Measurements from ENCODE around the gene SORCS2.

SORCS2 gene

DNA sequence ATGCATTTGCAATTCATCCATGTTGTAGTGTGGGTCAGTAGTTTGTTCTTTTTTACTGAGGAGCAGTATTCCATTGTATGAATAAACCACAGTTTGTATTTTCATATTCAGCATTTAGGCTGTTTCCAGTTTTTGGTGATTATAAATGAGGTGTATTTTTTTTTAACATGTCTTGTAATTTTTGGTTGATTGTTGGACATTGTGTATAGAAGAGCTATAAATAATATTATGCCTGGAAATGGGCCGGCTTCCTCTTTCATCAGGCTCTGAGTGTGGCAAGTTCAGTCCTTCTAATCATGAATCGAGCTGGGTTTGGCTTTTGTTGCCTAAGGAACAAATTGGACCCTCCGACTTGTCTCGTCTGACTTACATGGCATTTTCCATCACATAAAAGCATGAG, 126.7 kb downstream of the SORCS2 start:
- peaks cover 8 to 14% of the 10 kb centered on the region in 2 donors for H3K9me3 ChIP-seq (ENCODE audit: control insufficient read depth in 2 of 2, low read length in 2 of 2)
- peaks cover 0 to 2% of the 10 kb centered on the region in 2 donors for H3K27me3 ChIP-seq (ENCODE audit: control insufficient read depth in 1 of 2, insufficient read depth in 2 of 2, low read length in 2 of 2)
- no peaks in the 10 kb centered on the region for H3K36me3 ChIP-seq (ENCODE audit: control insufficient read depth in 2 of 2, insufficient read depth in 2 of 2, low read length in 2 of 2)
- no peak overlapping the region for H3K27ac ChIP-seq (ENCODE audit: low read length)
- no peak overlapping the region for H3K4me3 ChIP-seq (ENCODE audit: low read length in 2 of 2)
- peaks cover 2% of the 10 kb centered on the region for H3K4me1 ChIP-seq (ENCODE audit: control insufficient read depth, insufficient read depth, low read length)
- H3K9ac ChIP-seq (ENCODE audit: low read length in 2 of 2) = no peak overlapping the region

DNA sequence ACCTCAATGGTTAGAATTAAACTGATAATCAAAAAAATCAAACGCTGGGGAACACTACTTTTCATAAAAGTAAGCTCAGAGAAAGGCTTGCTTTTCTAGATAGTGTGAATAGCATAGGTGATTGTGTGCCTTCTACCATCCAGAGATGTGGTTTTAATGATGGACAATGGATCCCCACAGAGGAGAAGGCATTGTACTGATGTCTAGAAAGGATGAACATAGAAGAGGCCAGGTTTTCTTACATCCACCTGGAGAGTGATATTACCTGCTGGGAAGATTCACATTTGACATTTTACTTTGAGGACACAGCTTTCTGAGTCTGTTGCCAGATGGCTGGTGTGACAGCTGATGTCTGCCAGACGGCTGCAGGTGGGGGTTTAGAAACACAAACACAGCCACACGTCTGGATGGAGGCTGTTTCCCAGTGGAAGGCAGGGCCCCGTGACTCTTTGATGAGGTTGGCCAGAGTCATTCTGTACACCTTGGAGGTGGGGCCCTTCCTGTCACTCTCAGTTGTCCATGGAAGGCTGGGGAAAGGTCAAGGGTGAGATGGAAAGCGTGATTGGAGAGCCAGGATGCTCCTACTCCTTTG, 128.0 kb downstream of the SORCS2 start:
- Histone ChIP-seq H3K4me1 (ENCODE audit: control insufficient read depth, insufficient read depth, low read length) (peaks cover 2% of the 10 kb centered on the region), H3K9ac (ENCODE audit: low read length in 2 of 2) (no peak overlapping the region), H3K36me3 (ENCODE audit: control insufficient read depth in 2 of 2, insufficient read depth in 2 of 2, low read length in 2 of 2) (no peaks in the 10 kb centered on the region), H3K27me3 (ENCODE audit: control insufficient read depth in 1 of 2, insufficient read depth in 2 of 2, low read length in 2 of 2) (peaks cover 0 to 2% of the 10 kb centered on the region in 2 donors), H3K9me3 (ENCODE audit: control insufficient read depth in 2 of 2, low read length in 2 of 2) (peaks cover 8 to 14% of the 10 kb centered on the region in 2 donors), H3K27ac (ENCODE audit: low read length) (no peak overlapping the region), H3K4me3 (ENCODE audit: low read length in 2 of 2) (no peak overlapping the region)

DNA sequence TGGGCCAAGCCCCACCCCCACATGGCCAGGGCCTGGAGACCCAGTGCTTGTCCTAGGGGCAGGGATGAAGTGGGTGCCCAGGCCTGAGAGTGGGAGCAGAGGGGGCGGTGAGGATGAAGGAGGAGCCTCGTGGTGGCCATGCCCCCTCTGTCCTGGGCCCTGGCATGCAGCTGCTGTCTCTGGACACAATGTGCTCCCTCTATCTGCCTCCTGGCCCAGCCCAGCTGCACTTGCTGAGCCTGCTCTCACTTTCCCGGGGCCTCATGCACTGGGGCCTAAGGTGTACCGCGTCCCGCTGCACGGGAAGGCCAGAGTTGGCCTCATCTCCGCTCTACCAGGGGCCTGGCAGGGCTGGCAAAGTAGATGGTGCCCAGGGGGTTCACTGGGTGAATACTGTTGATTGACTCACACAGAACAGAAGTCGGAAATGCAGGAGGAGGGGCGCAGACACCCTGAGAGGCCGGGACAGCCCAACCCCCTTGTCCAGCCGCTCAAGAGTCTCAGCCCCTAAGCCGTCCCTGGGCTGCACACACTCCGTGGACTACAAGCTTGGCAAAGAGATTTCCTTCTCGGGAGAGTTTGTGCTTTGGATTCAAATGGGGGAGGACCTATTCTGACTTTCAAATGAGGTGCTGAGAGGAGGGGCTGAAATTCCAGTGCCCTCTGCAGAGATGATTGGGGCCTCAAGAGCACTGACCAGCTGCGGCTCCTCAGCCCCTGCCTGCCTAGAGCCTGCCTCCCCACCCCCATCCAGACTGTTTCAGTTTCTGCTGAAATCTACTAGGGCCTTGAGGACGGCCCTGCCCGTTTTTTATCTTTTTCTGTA, 130.0 kb downstream of the SORCS2 start:
- Histone ChIP-seq H3K27ac (ENCODE audit: low read length) (no peak overlapping the region), H3K9ac (ENCODE audit: low read length in 2 of 2) (no peak overlapping the region), H3K9me3 (ENCODE audit: control insufficient read depth in 2 of 2, low read length in 2 of 2) (peaks cover 8 to 14% of the 10 kb centered on the region in 2 donors), H3K27me3 (ENCODE audit: control insufficient read depth in 1 of 2, insufficient read depth in 2 of 2, low read length in 2 of 2) (peaks cover 0 to 2% of the 10 kb centered on the region in 2 donors), H3K4me1 (ENCODE audit: control insufficient read depth, insufficient read depth, low read length) (peaks cover 11% of the 10 kb centered on the region), H3K36me3 (ENCODE audit: control insufficient read depth in 2 of 2, insufficient read depth in 2 of 2, low read length in 2 of 2) (no peaks in the 10 kb centered on the region), H3K4me3 (ENCODE audit: low read length in 2 of 2) (no peak overlapping the region)

DNA sequence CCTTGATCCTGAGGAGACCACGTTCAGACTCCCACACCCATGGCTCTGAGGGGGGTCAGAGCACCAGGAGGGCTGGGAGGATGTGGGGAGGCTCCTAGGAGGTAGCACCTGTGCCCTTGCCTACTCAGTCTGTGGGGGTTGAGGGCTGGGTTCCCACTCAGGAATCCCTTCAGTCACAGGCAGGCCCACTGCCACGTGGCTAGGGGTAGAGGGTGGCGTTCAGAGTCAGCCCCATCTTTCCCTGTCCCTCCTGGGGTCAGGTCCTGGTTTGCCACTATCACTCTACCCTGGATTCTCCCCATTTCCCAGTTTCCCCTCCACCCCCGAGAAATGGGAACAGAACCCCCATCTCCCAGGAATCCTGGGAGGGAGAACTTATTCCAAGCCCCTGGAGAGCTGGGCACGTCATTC, 131.1 kb downstream of the SORCS2 start:
- no peak overlapping the region for H3K4me3 ChIP-seq (ENCODE audit: low read length in 2 of 2)
- peaks cover 6 to 7% of the 10 kb centered on the region in 2 donors for H3K9me3 ChIP-seq (ENCODE audit: control insufficient read depth in 2 of 2, low read length in 2 of 2)
- no peaks in the 10 kb centered on the region for H3K36me3 ChIP-seq (ENCODE audit: control insufficient read depth in 2 of 2, insufficient read depth in 2 of 2, low read length in 2 of 2)
- H3K27me3 ChIP-seq (ENCODE audit: control insufficient read depth in 1 of 2, insufficient read depth in 2 of 2, low read length in 2 of 2) = peaks cover 0 to 2% of the 10 kb centered on the region in 2 donors
- H3K27ac ChIP-seq (ENCODE audit: low read length) = no peak overlapping the region
- peaks cover 12% of the 10 kb centered on the region for H3K4me1 ChIP-seq (ENCODE audit: control insufficient read depth, insufficient read depth, low read length)
- H3K9ac ChIP-seq (ENCODE audit: low read length in 2 of 2) = no peak overlapping the region

DNA sequence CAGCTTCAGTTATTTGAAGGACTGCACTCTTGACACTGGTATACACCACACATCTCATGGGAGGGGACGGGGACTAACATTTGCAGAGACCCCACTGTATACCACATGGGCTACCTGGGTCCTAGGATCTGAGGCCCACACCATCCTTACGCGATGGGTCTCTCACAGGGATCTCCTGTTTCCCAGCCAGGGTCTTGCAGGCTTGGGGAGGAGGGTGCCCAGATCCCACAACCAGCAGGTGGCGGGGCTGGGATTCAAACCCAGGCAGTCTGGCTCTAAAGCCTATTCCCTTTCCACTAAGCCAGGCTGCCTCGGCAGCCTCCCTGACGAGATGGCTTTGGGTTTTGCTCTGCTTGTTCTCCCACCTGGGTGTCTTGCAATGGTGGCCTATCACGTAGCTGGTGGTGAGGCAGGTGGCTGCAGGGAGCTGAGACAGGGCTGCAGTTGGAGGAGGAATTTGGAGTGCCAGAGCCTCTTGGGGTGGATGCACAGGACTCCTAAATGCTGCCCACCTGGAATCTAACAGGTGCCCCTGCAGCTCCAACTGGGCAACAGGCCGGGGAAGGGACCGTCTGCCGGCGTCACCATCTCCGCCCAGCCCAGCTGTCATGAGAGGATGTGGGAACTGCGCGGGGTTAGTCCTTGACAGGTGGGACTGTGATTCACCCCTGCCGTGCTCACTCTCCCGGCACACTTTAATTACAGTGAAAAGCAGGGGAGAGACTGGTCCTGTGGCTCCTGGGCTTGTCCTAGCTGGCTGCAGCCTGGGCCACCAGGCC, 131.7 kb downstream of the SORCS2 start:
- peaks cover 16% of the 10 kb centered on the region for H3K4me1 ChIP-seq (ENCODE audit: control insufficient read depth, insufficient read depth, low read length)
- no peak overlapping the region for H3K27ac ChIP-seq (ENCODE audit: low read length)
- peaks cover 0 to 2% of the 10 kb centered on the region in 2 donors for H3K27me3 ChIP-seq (ENCODE audit: control insufficient read depth in 1 of 2, insufficient read depth in 2 of 2, low read length in 2 of 2)
- H3K9me3 ChIP-seq (ENCODE audit: control insufficient read depth in 2 of 2, low read length in 2 of 2) = peaks cover 2 to 5% of the 10 kb centered on the region in 2 donors
- no peak overlapping the region for H3K9ac ChIP-seq (ENCODE audit: low read length in 2 of 2)
- H3K36me3 ChIP-seq (ENCODE audit: control insufficient read depth in 2 of 2, insufficient read depth in 2 of 2, low read length in 2 of 2) = no peaks in the 10 kb centered on the region
- H3K4me3 ChIP-seq (ENCODE audit: low read length in 2 of 2) = no peak overlapping the region

DNA sequence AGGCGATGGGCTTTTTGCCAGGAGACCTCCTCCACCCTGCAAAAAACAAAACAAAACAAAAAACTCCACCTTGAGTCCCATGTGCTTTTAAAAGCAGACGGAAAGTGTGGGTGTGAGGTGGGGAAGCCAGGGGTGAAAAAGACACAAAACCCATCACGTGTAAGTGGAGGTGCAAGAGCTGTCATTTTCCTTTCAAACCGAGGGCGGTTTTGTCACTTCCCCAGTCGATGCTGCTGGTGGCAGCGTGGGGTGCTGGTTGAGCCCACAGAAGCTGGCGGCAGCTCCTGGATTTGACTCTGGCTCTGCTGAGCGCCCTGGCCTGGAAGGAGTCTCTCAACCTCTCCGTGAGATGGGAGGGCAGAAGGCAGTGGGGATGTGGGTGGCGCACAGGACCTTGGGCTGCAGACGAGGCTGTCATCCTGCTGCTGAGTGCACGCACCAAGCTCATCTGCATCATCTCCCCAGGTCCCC, 132.3 kb downstream of the SORCS2 start:
- Histone ChIP-seq H3K9me3 (ENCODE audit: control insufficient read depth in 2 of 2, low read length in 2 of 2) (no peaks in the 10 kb centered on the region), H3K4me3 (ENCODE audit: low read length in 2 of 2) (no peak overlapping the region), H3K27ac (ENCODE audit: low read length) (no peak overlapping the region), H3K4me1 (ENCODE audit: control insufficient read depth, insufficient read depth, low read length) (peaks cover 21% of the 10 kb centered on the region), H3K27me3 (ENCODE audit: control insufficient read depth in 1 of 2, insufficient read depth in 2 of 2, low read length in 2 of 2) (peaks cover 0 to 2% of the 10 kb centered on the region in 2 donors), H3K36me3 (ENCODE audit: control insufficient read depth in 2 of 2, insufficient read depth in 2 of 2, low read length in 2 of 2) (no peaks in the 10 kb centered on the region), H3K9ac (ENCODE audit: low read length in 2 of 2) (no peak overlapping the region)

DNA sequence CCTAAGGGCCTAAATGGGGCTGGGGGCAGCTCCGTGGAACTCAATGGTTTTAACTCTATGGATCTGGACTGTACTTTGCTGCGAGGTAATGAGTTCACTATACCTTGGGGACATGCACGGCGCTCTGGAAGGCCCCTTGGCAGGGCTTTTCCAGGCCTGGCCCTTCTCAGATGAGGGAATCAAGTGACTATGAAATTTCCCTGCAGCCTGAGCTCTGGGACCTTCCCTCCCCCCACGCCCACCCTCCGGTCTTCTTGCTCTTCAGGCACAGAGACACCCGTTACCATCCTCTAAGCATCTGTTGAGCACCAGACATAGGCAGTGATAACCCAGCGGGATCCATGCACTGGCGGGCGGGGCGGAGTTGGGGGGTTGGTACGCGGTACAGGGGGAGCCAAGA, 133.2 kb downstream of the SORCS2 start:
- no peak overlapping the region for H3K4me3 ChIP-seq (ENCODE audit: low read length in 2 of 2)
- H3K9ac ChIP-seq (ENCODE audit: low read length in 2 of 2) = no peak overlapping the region
- peaks cover 21% of the 10 kb centered on the region for H3K4me1 ChIP-seq (ENCODE audit: control insufficient read depth, insufficient read depth, low read length)
- no peak overlapping the region for H3K27ac ChIP-seq (ENCODE audit: low read length)
- H3K27me3 ChIP-seq (ENCODE audit: control insufficient read depth in 1 of 2, insufficient read depth in 2 of 2, low read length in 2 of 2) = peaks cover 0 to 2% of the 10 kb centered on the region in 2 donors
- H3K9me3 ChIP-seq (ENCODE audit: control insufficient read depth in 2 of 2, low read length in 2 of 2) = no peaks in the 10 kb centered on the region
- H3K36me3 ChIP-seq (ENCODE audit: control insufficient read depth in 2 of 2, insufficient read depth in 2 of 2, low read length in 2 of 2) = no peaks in the 10 kb centered on the region

DNA sequence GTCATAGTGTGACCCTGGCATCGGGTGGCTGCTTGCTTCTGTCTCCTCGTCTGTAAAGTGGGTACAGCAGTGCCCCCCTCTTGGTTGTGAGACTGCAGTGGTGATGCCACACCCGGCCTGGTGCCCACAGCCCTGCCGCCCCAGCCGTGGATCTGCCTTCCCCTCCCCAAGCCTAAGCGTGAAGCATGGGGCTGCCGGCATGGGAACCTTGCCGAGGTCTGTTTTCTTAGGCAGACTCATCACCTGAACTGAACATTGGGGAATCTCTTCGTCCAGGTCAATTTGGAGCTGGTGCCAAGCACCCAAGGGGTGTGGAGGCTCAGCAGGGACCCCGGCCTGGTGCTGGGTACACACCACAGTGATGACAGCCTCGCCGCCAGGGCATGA, 134.0 kb downstream of the SORCS2 start:
- H3K27me3 ChIP-seq (ENCODE audit: control insufficient read depth in 1 of 2, insufficient read depth in 2 of 2, low read length in 2 of 2) = peaks cover 0 to 2% of the 10 kb centered on the region in 2 donors
- no peak overlapping the region for H3K4me3 ChIP-seq (ENCODE audit: low read length in 2 of 2)
- no peak overlapping the region for H3K9ac ChIP-seq (ENCODE audit: low read length in 2 of 2)
- H3K4me1 ChIP-seq (ENCODE audit: control insufficient read depth, insufficient read depth, low read length) = peaks cover 21% of the 10 kb centered on the region
- no peaks in the 10 kb centered on the region for H3K36me3 ChIP-seq (ENCODE audit: control insufficient read depth in 2 of 2, insufficient read depth in 2 of 2, low read length in 2 of 2)
- H3K27ac ChIP-seq (ENCODE audit: low read length) = no peak overlapping the region
- no peaks in the 10 kb centered on the region for H3K9me3 ChIP-seq (ENCODE audit: control insufficient read depth in 2 of 2, low read length in 2 of 2)

DNA sequence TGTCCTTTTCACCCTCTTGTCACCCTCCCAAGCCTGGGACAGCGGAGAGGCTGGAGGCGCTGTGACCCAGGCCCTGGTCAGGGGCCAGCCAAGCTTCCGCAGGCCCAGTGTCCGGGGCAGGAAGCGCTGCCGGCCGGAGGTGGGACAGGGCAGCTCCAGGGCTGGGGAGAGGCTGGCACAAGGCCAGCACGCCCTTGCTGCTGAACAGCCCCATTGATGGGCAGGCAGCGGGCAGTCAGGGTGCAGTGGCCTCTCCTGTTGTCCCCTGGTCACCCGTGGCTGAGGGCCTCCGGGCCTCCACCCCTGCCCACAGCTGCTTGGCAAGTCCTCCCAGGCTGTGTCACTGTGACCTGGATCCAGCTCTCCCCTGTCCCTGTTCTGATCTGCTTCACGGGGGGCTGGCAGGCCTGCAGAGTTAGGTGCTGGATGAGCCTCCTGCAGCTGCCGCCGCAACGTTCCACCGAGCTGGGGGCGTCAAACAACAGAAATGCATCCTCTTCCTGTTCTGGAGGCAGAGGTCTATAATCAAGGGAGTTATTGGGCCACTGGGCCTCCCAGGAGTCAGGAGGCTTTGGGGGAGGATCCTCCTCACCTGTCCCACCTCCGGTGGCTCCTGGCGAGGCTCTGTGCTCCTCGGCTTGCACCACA, 134.5 kb downstream of the SORCS2 start:
- Histone ChIP-seq H3K4me1 (ENCODE audit: control insufficient read depth, insufficient read depth, low read length) (peaks cover 22% of the 10 kb centered on the region), H3K36me3 (ENCODE audit: control insufficient read depth in 2 of 2, insufficient read depth in 2 of 2, low read length in 2 of 2) (no peaks in the 10 kb centered on the region), H3K4me3 (ENCODE audit: low read length in 2 of 2) (no peak overlapping the region), H3K9ac (ENCODE audit: low read length in 2 of 2) (no peak overlapping the region), H3K27me3 (ENCODE audit: control insufficient read depth in 1 of 2, insufficient read depth in 2 of 2, low read length in 2 of 2) (peaks cover 0 to 2% of the 10 kb centered on the region in 2 donors), H3K27ac (ENCODE audit: low read length) (no peak overlapping the region), H3K9me3 (ENCODE audit: control insufficient read depth in 2 of 2, low read length in 2 of 2) (no peaks in the 10 kb centered on the region)

DNA sequence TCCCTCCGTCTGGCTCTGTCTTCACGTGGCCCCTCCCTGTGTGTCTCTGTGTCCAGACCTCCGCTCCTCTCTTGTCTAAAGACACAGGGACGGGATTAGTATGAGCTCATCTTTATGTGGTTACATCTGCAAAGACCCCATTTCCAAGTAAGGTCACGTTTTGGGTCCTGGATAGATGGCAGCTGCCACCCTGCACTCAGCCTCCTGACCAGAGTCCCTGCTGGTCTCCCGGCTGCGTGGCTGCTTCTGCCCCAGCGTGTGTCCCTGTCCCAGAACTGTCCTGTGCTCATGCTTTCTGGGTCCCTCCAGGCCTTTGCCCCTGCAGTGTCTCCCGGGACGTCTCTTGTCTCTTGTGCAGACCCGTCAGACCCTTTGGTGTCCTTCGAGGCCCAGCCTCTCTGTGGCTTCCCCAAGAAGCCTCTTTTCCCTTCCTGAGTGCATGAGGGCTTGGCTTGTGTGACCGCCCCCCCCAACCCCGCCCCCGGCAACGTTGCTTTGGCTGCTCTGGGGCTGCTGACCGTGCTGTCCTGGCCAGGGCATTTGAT, 135.1 kb downstream of the SORCS2 start:
- H3K27ac ChIP-seq (ENCODE audit: low read length) = no peak overlapping the region
- H3K27me3 ChIP-seq (ENCODE audit: control insufficient read depth in 1 of 2, insufficient read depth in 2 of 2, low read length in 2 of 2) = peaks cover 0 to 2% of the 10 kb centered on the region in 2 donors
- no peaks in the 10 kb centered on the region for H3K36me3 ChIP-seq (ENCODE audit: control insufficient read depth in 2 of 2, insufficient read depth in 2 of 2, low read length in 2 of 2)
- peaks cover 23% of the 10 kb centered on the region for H3K4me1 ChIP-seq (ENCODE audit: control insufficient read depth, insufficient read depth, low read length)
- H3K4me3 ChIP-seq (ENCODE audit: low read length in 2 of 2) = no peak overlapping the region
- no peaks in the 10 kb centered on the region for H3K9me3 ChIP-seq (ENCODE audit: control insufficient read depth in 2 of 2, low read length in 2 of 2)
- H3K9ac ChIP-seq (ENCODE audit: low read length in 2 of 2) = no peak overlapping the region

Measured in stomach smooth muscle (tissue), 2 donors.